Stimulated activated CD8-positive, alpha-beta memory T cell treated with anti-CD3 and anti-CD28 coated beads, Interleukin-4, amount 100 ng/mL, for 48 hours (primary cell): ENCODE results near the gene ATE1.

Source experiments
- DNase-seq: peaks from one replicate; pipeline ENCODE4 v3.0.0-alpha.2; 2020

The ATE1 gene

GRCh38 chr10:121692626-121693025, 235.2 kb downstream of the ATE1 start:
- DNase-seq: no peak

DNA sequence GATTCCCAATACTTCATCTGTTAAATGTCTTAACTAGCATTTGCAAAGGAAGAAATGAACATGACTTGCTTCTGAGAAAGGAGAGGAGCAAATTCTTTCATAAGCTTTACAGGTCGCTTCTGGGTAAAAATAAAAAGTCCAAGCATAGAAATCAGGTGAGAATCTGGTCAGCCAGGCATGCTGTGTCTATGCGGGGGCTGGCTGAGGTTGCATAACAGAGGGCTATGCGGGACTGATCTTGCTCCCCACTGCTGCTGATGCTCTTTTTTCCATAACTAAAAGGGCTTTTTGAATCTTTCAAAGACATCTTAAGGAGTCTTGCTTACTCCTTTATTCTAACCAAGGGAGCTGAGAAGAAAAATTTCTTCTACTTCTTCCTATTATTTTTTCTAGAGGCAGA, 236.9 kb downstream of the ATE1 start:
- DNase-seq: no peak
